Measurements from ENCODE around the gene TMEM269. TPM values are rescaled to one million over a fixed set of nuclear protein-coding genes. Genes with fewer than 3 reads are reported as not detected.

TMEM269 gene
- total and polyA plus RNA-seq, 10 of the 15 experiments (the other 5 are each of a cell fraction or from before 2014, with no cell fraction given) = 0.02 to 0.26 (median 0.06) TPM; not detected in 2

DNA sequence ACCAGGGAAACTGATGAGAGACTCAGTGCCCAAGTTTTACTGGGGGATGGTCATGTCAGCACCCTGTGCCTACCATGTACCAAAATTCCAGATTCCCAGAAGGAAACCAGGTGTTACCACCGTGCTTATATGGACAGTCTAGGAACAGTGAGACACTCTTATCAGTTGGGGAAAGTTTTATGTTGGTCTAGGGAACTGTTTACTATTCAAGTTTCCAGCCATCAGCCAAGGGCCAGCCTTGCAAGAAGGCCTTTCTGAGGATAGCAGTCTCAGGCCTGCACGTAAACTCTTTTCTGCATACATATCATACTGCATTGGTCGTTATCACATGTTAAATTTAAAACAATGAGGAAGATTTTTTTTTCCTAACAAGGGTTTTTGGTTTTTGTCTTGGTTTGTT lies 12.6 kb downstream of the TMEM269 start (continued):
- TF ChIP-seq POLR2AphosphoS2 (IDR thresholded peaks at IDR 0.05; ENCODE audit: low read depth, low read length) = no peak

GRCh38 chr1:42797979-42798378 lies 13.2 kb downstream of the TMEM269 start:
- BruUV-seq (replicated peaks) = no TSS peak
- ATAC-seq (no peak), FAIRE-seq (no peak), DNase-seq (ENCODE audit: low read depth, low spot score) (no peak)
- POLR2A ChIA-PET = no interaction called here
- H3K4me2 ChIP-seq (ENCODE audit: control insufficient read depth, insufficient read depth) = no peak overlapping the region
- RAD21 ChIA-PET (ENCODE audit: unreplicated experiment) = no interaction called here
- H2AFZ ChIP-seq (ENCODE audit: control insufficient read depth, low read depth, low read length) = no peak overlapping the region
- in situ Hi-C loops (cut with MboI) = no loop called here
- no peak overlapping the region for H3K4me3 ChIP-seq
- no peaks in the 10 kb centered on the region for H3K27me3 ChIP-seq (replicated peaks in 1 of 2; ENCODE audit: control insufficient read depth in 2 of 2, insufficient read depth in 2 of 2, low read length in 1 of 2)
- SMC1A ChIA-PET (ENCODE audit: uncharacterized antibody, unreplicated experiment) = interaction anchor here (0.5 to 1.5 kb wide), 2 partner anchors 10 to 572 kb away, joined by 3 to 4 read pairs; no protein-coding TSS in a partner anchor
- no peaks in the 10 kb centered on the region for H3K79me2 ChIP-seq (ENCODE audit: control insufficient read depth, insufficient read depth, low read length)
- CTCF ChIA-PET = no interaction called here
- H3K27ac ChIP-seq (ENCODE audit: control insufficient read depth, insufficient read depth) = no peak overlapping the region
- H3K9ac ChIP-seq (ENCODE audit: control insufficient read depth, insufficient read depth, low read length) = no peak overlapping the region
- intact Hi-C loops (cut with micrococcal nuclease; ENCODE audit: unreplicated experiment) = no loop called here
- no peaks in the 10 kb centered on the region for H4K20me1 ChIP-seq (ENCODE audit: control insufficient read depth, insufficient read depth)
- WGBS (ENCODE audit: insufficient coverage, insufficient replicate concordance, low lambda C conversion rate, missing lambda C conversion rate) = 26% methylated on average over 5 of the region's 5 CpGs
- H3K36me3 ChIP-seq (ENCODE audit: control insufficient read depth in 2 of 2, insufficient read depth in 2 of 2, low read length in 1 of 2) = no peaks in the 10 kb centered on the region
- no peaks in the 10 kb centered on the region for H3K4me1 ChIP-seq (ENCODE audit: control insufficient read depth, insufficient read depth, low read length)
- H3K9me3 ChIP-seq (replicated peaks; ENCODE audit: control insufficient read depth, insufficient read depth, low read length) = no peaks in the 10 kb centered on the region
- TF ChIP-seq BHLHE40 (IDR thresholded peaks at IDR 0.05; ENCODE audit: borderline replicate concordance in 1 of 2, low read depth in 2 of 2, low read length in 1 of 2) (no peak), CBX5 (IDR thresholded peaks at IDR 0.05; ENCODE audit: low read depth) (no peak), ESRRA (IDR thresholded peaks at IDR 0.05; ENCODE audit: low read length) (no peak), GATAD2B (conservative IDR thresholded peaks at IDR 0.05; ENCODE audit: low read depth) (no peak), STAT1 (conservative IDR thresholded peaks at IDR 0.05) (no peak), RUNX3 (IDR thresholded peaks at IDR 0.05; ENCODE audit: low read length) (no peak), ZNF687 (IDR thresholded peaks at IDR 0.05) (no peak), TARDBP (IDR thresholded peaks at IDR 0.05; ENCODE audit: borderline replicate concordance) (no peak), BACH1 (IDR thresholded peaks at IDR 0.05; ENCODE audit: borderline replicate concordance) (no peak), ZBTB11 (CRISPR knock-in tag; IDR thresholded peaks at IDR 0.05) (no peak)
- TF ChIP-seq, protein P1, sequence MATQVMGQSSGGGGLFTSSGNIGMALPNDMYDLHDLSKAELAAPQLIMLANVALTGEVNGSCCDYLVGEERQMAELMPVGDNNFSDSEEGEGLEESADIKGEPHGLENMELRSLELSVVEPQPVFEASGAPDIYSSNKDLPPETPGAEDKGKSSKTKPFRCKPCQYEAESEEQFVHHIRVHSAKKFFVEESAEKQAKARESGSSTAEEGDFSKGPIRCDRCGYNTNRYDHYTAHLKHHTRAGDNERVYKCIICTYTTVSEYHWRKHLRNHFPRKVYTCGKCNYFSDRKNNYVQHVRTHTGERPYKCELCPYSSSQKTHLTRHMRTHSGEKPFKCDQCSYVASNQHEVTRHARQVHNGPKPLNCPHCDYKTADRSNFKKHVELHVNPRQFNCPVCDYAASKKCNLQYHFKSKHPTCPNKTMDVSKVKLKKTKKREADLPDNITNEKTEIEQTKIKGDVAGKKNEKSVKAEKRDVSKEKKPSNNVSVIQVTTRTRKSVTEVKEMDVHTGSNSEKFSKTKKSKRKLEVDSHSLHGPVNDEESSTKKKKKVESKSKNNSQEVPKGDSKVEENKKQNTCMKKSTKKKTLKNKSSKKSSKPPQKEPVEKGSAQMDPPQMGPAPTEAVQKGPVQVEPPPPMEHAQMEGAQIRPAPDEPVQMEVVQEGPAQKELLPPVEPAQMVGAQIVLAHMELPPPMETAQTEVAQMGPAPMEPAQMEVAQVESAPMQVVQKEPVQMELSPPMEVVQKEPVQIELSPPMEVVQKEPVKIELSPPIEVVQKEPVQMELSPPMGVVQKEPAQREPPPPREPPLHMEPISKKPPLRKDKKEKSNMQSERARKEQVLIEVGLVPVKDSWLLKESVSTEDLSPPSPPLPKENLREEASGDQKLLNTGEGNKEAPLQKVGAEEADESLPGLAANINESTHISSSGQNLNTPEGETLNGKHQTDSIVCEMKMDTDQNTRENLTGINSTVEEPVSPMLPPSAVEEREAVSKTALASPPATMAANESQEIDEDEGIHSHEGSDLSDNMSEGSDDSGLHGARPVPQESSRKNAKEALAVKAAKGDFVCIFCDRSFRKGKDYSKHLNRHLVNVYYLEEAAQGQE (IDR thresholded peaks at IDR 0.05; ENCODE audit: low read depth, low read length) = no peak

All from GM12878 (cell line).